BJ (cell line): Measurements from ENCODE around the gene CA6. TPM values are rescaled to one million over a fixed set of nuclear protein-coding genes. Genes with fewer than 3 reads are reported as not detected.
A peak's percentile ranks its signal among the peaks of the same experiment; 100 is the strongest.

Experiments
- CTCF ChIA-PET: fragments of 350-600 bp; formaldehyde crosslinking; extraction: SDS; loops from one replicate; lab custom pipeline; 2021; ENCODE audit warnings: antibody characterized with exemption, inconsistent platforms; lab: Yijun Ruan, JAX
- POLR2A ChIA-PET: fragments of 300-600 bp; sonication (Branson Sonifier 250); formaldehyde crosslinking; extraction: SDS; loops from one replicate; lab custom pipeline; 2021; ENCODE audit warnings: antibody characterized with exemption; lab: Charles Lee
- DNase-seq: peaks from one replicate; pipeline ENCODE4 v3.0.0-alpha.2; 2011; ENCODE audit warnings: low read depth
- H3K27me3 ChIP-seq: 2 replicates; pipeline ENCODE4 v1.6.0; 2011; ENCODE audit warnings: low read length; ENCODE audit not compliant: control insufficient read depth, insufficient read depth
- H3K36me3 ChIP-seq: 2 replicates; pipeline ENCODE4 v1.5.1; 2011; ENCODE audit warnings: low read length; ENCODE audit not compliant: control insufficient read depth, insufficient read depth
- H3K4me3 ChIP-seq: 2 replicates; pipeline ENCODE4 v1.5.1; 2011; ENCODE audit warnings: low read depth, mild to moderate bottlenecking, control low read depth, low read length
- CTCF ChIP-seq: IDR thresholded peaks from 2 replicates; pipeline ENCODE4 v1.5.1; 2011; ENCODE audit warnings: low read depth, mild to moderate bottlenecking, control low read depth, inconsistent platforms, low read length, moderate library complexity; ENCODE audit not compliant: insufficient read depth
- polyA plus RNA-seq: library from polyadenylated mRNA; depleted of rRNA; stranded (reverse); fragments of >200 nt; gene quantifications from 2 replicates; pipeline ENCODE4 v1.2.3, GENCODE V29; 2011

The CA6 gene
- polyA plus RNA-seq, 1 experiment: not detected

DNA sequence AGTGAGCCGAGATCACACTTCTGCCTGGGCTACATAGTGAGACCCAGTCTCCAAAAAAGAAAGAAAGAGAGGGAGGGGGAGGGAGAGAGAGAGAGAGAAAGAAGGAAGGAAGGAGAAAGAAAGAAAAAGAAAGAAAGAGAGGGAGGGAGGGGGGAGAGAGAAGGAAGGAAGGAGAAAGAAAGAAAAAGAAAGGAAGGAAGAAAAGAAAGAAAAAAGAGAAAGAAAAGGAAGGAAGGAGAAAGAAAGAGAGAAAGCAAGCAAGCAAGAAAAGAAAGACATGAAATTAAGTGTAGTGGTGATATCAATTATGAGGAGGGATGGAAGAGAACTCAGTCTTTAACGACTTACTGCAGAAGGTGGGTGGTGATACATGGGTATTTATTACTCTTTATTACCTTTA, 38.5 kb downstream of the CA6 start:
- no peak for TF ChIP-seq CTCF

GRCh38 chr1:8984990-8985389, 39.3 kb downstream of the CA6 start:
- TF ChIP-seq CTCF: no peak
- H3K27me3 ChIP-seq: no peaks in the 10 kb centered on the region
- ChIA-PET CTCF (interaction anchor here (1.1 kb wide), 1 partner anchor 74 kb away, joined by 3 read pairs; no protein-coding TSS in a partner anchor), POLR2A (no interaction called here)
- H3K4me3 ChIP-seq: no peak overlapping the region
- H3K36me3 ChIP-seq: no peaks in the 10 kb centered on the region
- no peak for DNase-seq

More for the DNA sequence above, 38.5 kb downstream of the CA6 start:
- no peak overlapping the region for H3K4me3 ChIP-seq
- ChIA-PET POLR2A (interaction anchor here (0.6 kb wide), 1 partner anchor 56 kb away, joined by 3 read pairs; no protein-coding TSS in a partner anchor), CTCF (no interaction called here)
- no peak for DNase-seq
- no peaks in the 10 kb centered on the region for H3K36me3 ChIP-seq
- H3K27me3 ChIP-seq: no peaks in the 10 kb centered on the region

DNA sequence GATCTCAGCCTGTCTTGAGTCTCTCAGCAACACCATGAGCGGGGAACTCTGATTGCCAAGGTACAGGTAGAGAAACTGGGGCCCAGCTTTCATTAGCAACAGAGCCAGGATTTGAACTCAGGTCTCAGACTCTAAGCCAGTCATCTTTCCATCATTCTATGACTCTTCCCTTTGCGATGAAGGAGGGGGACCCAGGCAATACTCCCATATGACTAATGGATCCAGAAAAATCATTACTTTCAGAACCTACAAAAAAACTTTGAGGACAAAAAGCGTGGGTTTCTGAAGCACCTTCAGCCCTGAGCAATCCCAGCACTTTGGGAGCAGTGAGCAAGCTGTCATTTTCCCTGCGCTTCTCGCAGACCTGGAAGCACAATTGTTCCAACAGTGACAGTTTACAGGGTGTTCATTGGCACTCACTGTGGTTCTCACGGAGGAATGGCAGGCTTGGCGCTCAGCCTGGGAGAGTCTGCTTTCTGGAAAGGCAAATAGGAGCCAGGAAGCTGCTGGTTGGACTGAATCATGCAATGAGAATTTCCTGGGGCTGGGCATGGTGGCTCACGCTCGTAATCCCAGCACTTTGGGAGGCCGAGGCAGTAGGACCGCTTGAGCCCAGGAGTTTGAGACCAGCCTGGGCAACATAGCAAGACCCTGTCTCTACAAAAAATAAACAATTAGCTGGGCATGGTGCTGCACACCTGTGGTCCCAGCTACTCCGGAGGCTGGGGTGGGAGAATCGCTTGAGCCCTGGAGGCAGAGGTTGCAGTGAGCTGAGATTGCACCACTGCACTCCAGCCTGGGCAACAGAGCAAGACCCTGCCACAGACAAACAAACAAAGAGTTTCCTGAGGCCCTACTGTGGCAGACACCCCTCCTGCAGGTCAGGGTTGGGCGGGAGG, 40.5 kb downstream of the CA6 start:
- CTCF ChIA-PET: interaction anchor here (1.0 to 5.2 kb wide), 8 partner anchors 9 to 116 kb away, joined by 3 to 40 read pairs (median 7); no protein-coding TSS in a partner anchor
- Histone ChIP-seq H3K36me3 (no peaks in the 10 kb centered on the region), H3K4me3 (no peak overlapping the region), H3K27me3 (no peaks in the 10 kb centered on the region)
- no peak for TF ChIP-seq CTCF
- POLR2A ChIA-PET: interaction anchor here (0.6 kb wide), 2 partner anchors 46 to 785 kb away, joined by 3 to 4 read pairs; no protein-coding TSS in a partner anchor
- DNase-seq: peak; percentile 92

DNA sequence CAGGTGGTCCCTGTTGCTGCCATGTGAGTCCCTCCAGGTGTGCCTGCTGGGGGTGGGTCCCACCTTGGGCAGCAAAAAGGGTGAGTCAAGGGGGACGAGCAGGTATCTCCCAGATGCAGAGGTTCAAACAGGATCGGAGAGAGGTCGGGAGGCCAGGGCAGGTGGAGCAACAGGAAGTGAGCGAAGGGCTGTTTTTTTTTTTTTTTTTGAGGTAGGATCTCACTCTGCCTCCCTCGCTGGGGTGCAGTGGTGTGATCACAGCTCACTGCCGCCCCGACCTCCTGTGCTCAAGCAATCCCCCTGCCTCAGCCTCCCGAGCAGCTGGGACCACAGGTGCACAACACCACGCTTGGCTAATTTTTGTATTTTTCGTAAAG, 41.1 kb downstream of the CA6 start:
- no peak overlapping the region for H3K4me3 ChIP-seq
- CTCF ChIA-PET: interaction anchor here (0.9 to 5.2 kb wide), 13 partner anchors 10 to 124 kb away, joined by 3 to 40 read pairs (median 6); no protein-coding TSS in a partner anchor
- no peak for DNase-seq
- TF ChIP-seq CTCF: no peak
- no peaks in the 10 kb centered on the region for H3K36me3 ChIP-seq
- no peaks in the 10 kb centered on the region for H3K27me3 ChIP-seq
- POLR2A ChIA-PET: interaction anchor here (0.6 kb wide), 1 partner anchor 13 kb away, joined by 4 read pairs; no protein-coding TSS in a partner anchor
